Inferior parietal cortex (tissue), 1 donor: ENCODE results near the gene MTCH1.

Experiments
- DNase-seq: peaks from one replicate; pipeline ENCODE4 v3.0.0-alpha.2; 2016; ENCODE audit errors: extremely low spot score

Gene MTCH1

GRCh38 chr6:37017606-37018197, 31.7 kb upstream of the MTCH1 start:
- DNase-seq, result no peak

- no peak for DNase-seq
Observed at GRCh38 chr6:37016995-37017394, 31.0 kb upstream of the MTCH1 start.

- no peak for DNase-seq
Observed at GRCh38 chr6:37015532-37015931, 29.5 kb upstream of the MTCH1 start.

- DNase-seq, result no peak
Observed at GRCh38 chr6:37014667-37015066, 28.7 kb upstream of the MTCH1 start.

- DNase-seq, result no peak
Observed at GRCh38 chr6:37013516-37014491, 27.8 kb upstream of the MTCH1 start.

- no peak for DNase-seq
Observed at GRCh38 chr6:37011656-37012378, 25.8 kb upstream of the MTCH1 start.

- no peak for DNase-seq
Observed at GRCh38 chr6:37010402-37010892, 24.5 kb upstream of the MTCH1 start.

- no peak for DNase-seq
Observed at GRCh38 chr6:37008484-37009465, 22.8 kb upstream of the MTCH1 start.

- DNase-seq, result no peak
Observed at GRCh38 chr6:37007340-37008043, 21.5 kb upstream of the MTCH1 start.

GRCh38 chr6:37006793-37007339, 20.9 kb upstream of the MTCH1 start:
- no peak for DNase-seq

- DNase-seq, result no peak
Observed at GRCh38 chr6:37005827-37006567, 20.0 kb upstream of the MTCH1 start.

GRCh38 chr6:37005061-37005810, 19.2 kb upstream of the MTCH1 start, which contains the start of gene FGD2:
Gene FGD2, plus strand, starts transcription at chr6:37005655. Its CDS starts 163 bp downstream, at chr6:37005818.
- no peak for DNase-seq

GRCh38 chr6:37004044-37004980, 18.3 kb upstream of the MTCH1 start:
- DNase-seq, result no peak

GRCh38 chr6:36999751-37000125, 13.7 kb upstream of the MTCH1 start:
- DNase-seq, result no peak

- DNase-seq, result no peak
Observed at GRCh38 chr6:36999061-36999750, 13.2 kb upstream of the MTCH1 start.

GRCh38 chr6:36998723-36999038, 12.7 kb upstream of the MTCH1 start:
- DNase-seq, result no peak
